Measurements from ENCODE around the gene PHIP.

GRCh38 chr6:78995346-78995745 is 82.7 kb downstream of the PHIP start:
- TF ChIP-seq CTCF (conservative IDR thresholded peaks at IDR 0.05), result no peak
- TF ChIP-seq ZFX (IDR thresholded peaks at IDR 0.05), result no peak

Measured in C4-2B (cell line).